Stimulated activated CD4-positive, alpha-beta T cell treated with anti-CD3 and anti-CD28 coated beads, Interleukin-4, amount 100 ng/mL, for 4 hours (primary cell): Measurements from ENCODE around the gene ASNSD1.

Source experiments
- DNase-seq, 2 experiments: peaks; one replicate each; pipeline ENCODE4 v3.0.0-alpha.2; 2020

Gene ASNSD1

GRCh38 chr2:189661148-189661956, at the start of gene ASNSD1:
Gene ASNSD1 (plus strand): TSS chr2:189661459. CDS start chr2:189666133, 4,674 bp downstream.
- DNase-seq: peak; percentile 99

GRCh38 chr2:189613077-189613636, 48.1 kb upstream of the ASNSD1 start:
- no peak for DNase-seq

DNA sequence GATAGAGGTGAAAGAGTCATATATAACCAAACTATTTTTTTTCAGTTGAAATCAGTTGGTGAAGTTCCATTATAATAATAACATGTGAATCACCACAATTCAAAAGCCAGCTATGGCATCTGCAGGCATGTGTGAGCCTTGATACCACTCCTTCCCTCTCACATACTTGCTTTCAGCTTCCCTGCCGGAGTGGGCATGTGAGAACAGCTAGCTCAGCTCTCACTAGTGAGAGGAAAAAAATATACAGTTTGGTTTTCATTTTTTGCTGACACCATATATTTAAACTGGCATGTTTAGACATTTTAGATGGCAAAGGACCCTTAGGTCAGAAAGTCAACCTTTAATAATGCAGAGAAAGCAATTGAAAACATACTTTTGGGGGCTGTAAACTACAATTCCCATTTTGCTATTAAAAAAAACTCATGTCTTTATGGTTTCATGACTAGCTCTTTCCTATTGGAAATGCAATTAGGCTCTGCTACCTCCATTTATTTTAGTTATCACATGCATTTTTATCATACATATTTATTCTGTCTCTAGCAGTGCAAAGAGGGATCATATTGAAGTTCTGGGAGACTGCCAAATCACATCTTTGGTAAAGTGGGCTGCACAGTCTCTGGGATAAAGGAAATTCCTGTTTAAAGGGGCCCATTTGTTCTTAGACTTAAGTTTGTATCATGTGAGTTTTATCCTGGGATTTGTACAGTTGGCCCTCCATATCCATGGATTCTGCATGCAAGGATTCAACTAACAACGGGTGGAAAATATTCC, 47.4 kb upstream of the ASNSD1 start:
- DNase-seq: no peak

GRCh38 chr2:189614585-189614984, 46.7 kb upstream of the ASNSD1 start:
- DNase-seq: no peak

DNA sequence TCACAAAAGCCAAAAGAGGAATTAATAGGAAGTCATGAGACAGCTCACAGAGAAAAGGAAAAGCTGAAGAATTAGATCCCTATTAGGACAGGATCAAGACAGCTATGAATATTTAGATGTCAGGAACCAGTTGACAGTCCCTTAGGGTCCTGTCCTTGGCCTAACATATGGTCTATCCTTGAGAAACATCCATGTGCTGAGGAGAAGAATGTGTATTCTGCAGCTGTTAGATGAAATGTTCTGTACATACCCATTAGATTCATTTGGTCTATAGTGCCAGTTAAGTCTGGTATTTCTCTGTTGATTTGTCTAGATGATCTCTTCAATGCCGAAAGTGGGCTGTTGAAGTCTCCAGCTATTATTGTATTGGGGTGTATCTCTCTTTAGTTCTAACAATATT, 43.1 kb upstream of the ASNSD1 start:
- no peak for DNase-seq

DNA sequence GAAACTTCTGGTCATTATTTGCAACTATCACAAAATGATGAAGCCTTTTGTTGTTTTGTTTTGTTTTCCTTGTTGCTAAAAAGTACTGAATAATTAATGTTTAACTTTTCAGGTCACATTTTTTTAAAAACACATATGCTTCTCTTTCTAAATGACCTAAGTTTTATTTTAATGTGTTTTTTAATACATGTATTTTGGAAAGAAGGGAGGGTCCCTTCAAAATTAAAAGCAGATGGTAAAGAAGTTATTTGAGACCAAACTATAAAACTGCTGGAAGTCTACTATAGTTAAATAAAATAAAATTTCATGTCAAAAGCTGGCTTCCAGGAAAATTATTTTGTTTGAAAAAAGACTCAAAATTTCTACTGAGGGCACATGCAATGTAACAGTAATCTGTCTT, 39.5 kb upstream of the ASNSD1 start:
- DNase-seq: no peak

DNA sequence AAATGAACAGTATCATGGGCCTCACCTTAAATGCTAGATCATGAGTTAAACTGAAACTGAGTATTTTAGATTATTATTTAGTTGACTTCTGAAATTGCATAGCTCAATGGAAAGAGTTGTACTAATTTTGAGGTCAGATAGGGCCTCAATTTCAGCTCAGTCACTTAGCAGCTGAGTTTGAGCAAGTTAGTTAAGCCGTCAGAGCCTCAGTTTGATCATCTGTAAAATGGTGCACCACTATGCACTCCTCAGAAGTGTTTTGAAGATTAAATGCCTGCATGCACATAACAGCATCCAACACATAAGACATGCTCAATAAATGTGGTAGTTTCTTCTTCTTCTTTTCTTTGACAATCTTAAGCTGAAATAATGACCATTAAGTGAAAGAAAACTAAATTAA, 38.2 kb upstream of the ASNSD1 start:
- no peak for DNase-seq

DNA sequence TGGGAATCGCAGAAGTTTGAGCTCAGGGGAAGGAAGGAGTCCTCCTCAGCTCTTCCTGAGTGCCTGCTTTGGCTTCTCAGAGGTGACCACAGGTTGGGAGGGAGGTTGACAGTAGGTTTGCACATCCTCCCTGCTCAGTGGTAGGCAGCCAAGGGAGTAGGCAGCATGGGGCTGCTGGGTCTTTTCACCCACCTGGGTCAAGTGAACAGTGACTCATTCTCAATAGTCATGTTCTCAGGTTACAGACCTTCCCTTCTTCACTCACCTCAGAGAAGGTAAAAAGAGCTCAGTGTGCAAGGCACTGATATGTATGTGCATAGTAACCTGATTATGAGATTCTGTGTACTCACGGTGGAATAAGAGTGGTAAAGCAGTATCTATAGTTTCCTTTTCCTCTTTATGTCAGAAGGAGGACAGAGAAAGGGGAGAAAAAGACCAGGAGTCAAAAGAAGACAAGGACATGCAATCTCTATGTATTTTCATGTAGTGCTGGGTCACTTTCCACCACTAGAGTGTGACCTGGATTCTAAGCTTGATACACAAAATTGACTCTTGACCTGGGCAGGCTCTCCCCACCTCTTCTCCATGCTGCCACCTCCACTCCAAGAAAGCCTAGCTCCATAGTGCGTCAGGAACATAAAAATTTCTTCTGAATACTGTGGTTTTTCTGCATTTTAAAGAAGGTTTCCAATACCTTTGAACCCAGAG, 36.5 kb upstream of the ASNSD1 start:
- no peak for DNase-seq

DNA sequence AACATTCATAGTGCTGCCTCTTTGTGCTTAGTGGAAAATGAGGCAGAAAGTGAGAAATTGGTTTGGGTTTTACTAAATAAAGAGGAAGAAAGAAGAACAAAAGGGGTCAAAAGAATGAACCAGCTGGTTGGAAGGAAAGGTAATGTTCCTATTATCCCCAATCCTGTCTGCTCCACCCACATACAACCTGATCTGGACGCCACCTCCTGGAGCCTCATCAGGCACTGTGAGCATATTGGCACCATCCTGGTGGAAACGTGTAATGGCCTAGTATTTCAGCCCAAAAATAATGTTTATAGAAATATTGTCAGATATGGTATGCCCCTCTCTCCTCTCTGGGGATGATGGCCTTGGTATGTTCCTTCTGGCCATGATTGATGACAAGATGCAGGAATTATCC, 35.6 kb upstream of the ASNSD1 start:
- DNase-seq: no peak

DNA sequence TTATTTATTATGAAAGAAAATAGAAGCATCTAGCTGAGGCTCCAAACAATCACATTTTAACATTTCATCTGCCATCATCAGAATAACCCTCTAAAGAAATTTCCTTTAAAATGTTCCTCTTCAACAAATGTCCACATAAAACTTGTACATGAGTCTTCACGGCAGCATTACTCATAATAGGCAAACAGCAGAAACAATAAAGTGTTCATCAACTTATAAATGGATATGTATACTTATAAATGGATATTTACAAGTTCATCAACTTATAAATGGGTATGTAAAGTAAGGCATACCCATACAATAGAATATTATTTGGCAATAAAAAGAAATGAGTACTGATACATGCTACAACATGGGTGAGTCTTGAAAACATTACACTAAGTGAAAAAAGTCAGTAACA, 33.5 kb upstream of the ASNSD1 start:
- no peak for DNase-seq

- DNase-seq: no peak
Observed at GRCh38 chr2:189628817-189629530, 32.3 kb upstream of the ASNSD1 start.

DNA sequence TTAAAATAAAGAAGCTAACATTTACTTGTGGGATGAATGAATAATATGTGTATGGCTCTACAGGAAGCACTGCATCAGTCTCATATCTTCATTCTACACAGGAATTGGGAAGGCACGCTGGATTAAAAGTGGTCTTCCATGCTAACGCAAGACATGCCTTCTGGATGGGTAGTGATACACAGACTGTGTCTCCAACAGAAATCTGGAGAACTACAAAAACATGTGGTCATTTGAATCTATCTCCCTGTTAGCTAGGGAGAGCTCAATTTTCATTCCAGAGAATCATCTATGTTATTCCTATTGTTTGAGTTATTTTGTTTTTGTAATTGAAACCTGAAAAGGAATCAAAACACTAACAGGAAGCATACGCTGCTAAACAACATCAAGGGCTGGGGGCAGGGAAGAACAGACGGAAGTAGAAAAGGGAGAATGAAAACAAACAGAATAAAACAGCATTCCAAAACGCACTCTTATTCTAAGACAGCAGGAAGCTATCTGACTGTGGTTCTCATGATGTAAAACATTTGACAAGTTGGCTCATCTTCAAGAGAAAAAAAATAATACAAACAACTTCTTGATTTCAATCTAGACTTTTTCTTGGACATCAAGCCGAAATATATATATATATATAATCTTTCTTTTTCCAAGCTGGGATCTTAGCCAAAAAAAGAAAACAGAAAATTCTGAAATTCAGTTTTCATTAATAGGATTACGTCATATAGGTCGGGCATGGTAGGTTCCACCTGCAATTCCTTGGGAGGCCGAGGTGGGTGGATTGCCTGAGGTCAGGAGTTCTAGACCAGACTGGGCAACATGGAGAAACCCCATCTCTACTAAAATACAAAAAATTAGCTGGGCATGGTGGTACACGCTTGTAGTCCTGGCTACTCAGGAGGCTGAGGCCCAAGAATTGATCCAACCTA, 31.5 kb upstream of the ASNSD1 start:
- no peak for DNase-seq

DNA sequence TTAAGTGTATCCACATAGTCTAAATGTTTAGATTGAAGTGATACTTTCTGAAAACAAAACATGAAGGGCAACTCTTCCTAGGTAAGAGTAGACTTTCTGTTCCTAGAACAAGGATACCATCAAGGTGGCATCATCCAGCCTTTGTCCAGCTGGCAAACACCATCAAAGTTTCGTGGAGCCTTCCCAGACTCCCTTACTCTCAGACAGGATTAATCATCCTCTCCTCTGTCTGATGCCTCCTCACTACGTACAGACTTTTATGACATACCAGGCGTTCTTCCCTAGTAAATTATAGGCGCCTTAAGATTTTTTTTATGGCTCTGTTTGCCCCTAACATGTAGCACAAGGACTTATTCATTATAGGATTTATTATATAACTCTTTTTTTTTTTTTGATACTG, 29.4 kb upstream of the ASNSD1 start:
- DNase-seq: no peak

- DNase-seq: no peak
Observed at GRCh38 chr2:189633392-189633811, 27.9 kb upstream of the ASNSD1 start.

- DNase-seq: no peak
Observed at GRCh38 chr2:189635353-189635752, 25.9 kb upstream of the ASNSD1 start.

DNA sequence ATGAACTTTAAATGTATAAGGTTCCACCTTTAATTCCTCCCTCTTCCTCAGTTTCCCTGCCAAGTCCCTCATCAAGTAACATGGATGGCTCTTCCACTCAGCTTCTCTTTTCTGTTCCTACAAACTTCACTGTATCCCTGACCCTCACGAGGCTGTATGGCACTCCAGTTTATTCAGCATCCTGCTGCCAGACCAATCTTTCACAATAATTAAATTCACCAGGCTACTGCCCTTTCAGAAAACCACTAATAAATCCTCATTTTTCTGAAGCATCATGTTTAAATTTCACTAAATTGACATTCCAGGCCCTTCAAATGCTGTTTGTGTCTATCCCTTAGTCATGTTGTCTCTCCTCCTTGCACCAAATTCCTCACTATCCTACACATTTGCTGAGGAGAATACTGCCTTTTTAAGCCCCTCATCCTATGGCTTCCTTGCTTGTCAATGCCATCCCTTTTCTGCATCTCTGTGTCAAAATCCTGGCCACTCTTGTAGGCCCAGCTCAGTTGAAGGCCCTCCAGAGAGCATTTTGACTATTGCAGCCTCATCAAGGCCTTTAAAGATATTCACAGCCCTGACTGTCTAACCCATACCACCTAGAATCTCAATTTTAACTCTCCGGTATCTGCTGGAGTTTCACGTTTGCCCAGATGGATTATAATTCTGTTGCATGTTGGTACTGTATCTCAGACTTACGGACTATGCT, 22.8 kb upstream of the ASNSD1 start:
- no peak for DNase-seq

DNA sequence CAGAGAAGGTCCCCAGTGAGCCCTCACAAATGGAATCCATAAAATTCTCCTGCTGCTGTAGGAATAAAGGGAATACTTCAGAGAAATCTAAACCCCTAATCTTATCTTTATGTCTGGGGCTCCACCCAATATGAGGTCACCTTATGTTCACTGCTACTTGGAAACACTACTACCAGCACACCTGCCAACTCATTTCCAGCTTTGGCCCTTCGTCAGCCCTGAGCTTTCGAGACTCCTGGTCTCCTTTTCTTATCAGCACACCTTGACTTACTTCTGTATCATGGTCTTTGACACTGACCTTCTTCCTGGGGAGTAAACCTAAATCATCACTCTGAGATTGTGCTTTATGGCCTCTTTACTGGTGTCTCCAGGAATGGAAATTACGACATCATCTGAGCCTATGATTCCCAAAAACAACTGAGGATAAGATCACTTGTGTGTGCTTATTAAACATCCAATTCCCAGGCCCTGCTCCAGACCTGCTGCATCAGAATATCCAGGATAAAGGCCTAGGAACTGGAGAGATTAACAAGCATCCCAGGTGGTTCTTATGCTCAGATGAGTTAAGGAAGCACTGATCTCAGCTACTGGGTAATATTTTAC, 22.2 kb upstream of the ASNSD1 start:
- no peak for DNase-seq

GRCh38 chr2:189641002-189641401, 20.3 kb upstream of the ASNSD1 start:
- DNase-seq: no peak

- DNase-seq: no peak
Observed at GRCh38 chr2:189641590-189641989, 19.7 kb upstream of the ASNSD1 start.

GRCh38 chr2:189646521-189646920, 14.7 kb upstream of the ASNSD1 start:
- no peak for DNase-seq
